K562 (cell line): ENCODE data around the gene LRP1B.

Source experiments
- EGR1 ChIP-seq: fragments of 450-650 bp; conservative IDR thresholded peaks from 2 replicates; pipeline ENCODE4 v1.6.1; 2017; ENCODE audit warnings: mild to moderate bottlenecking
- EP300 ChIP-seq: IDR thresholded peaks from 2 replicates; pipeline ENCODE4 v1.6.1; 2012; ENCODE audit warnings: low read length, improper control_type of control experiment
- EZH2 ChIP-seq: IDR thresholded peaks from 2 replicates; pipeline ENCODE4 v1.6.1; 2012; ENCODE audit warnings: low read depth, mild to moderate bottlenecking, inconsistent platforms, low read length, borderline replicate concordance
- KDM1A ChIP-seq, 2 experiments: fragments of 450-650 bp; IDR thresholded peaks; 2 replicates each; pipeline ENCODE4 v1.6.1; 2016; ENCODE audit warnings: mild to moderate bottlenecking in 2 of 2
- POLR2AphosphoS5 ChIP-seq: IDR thresholded peaks from 2 replicates; pipeline ENCODE4 v1.6.1; 2011; ENCODE audit warnings: mild to moderate bottlenecking, low read depth, low read length, moderate library complexity; ENCODE audit not compliant: control insufficient read depth, insufficient read depth
- RFX5 ChIP-seq: IDR thresholded peaks from 2 replicates; pipeline ENCODE4 v1.6.1; 2011; ENCODE audit warnings: low read depth, mild to moderate bottlenecking, improper control_type of control experiment, low read length
- SP2 ChIP-seq: IDR thresholded peaks from 2 replicates; pipeline ENCODE4 v1.6.1; 2011; ENCODE audit warnings: mild to moderate bottlenecking, low read depth, low read length, moderate library complexity; ENCODE audit not compliant: poor library complexity, severe bottlenecking; ENCODE audit errors: extremely low read depth
- ZBTB17 ChIP-seq: fragments of 450-650 bp; formaldehyde crosslinking; IDR thresholded peaks from 2 replicates; pipeline ENCODE4 v1.4.0; 2020; ENCODE audit warnings: mild to moderate bottlenecking
- TF ChIP-seq, protein P1 (sequence below): sonication (generic); formaldehyde crosslinking; IDR thresholded peaks from 2 replicates; pipeline ENCODE4 v1.8.0; 2022; ENCODE audit warnings: mild to moderate bottlenecking, missing genetic modification reagents
- TF ChIP-seq, protein P2 (sequence below), 3 experiments: IDR thresholded peaks in 2 of 3; conservative IDR thresholded peaks in 1 of 3; 2 replicates each; pipeline ENCODE4 v1.5.1; 2011 to 2012; ENCODE audit warnings: low read length in 3 of 3, mild to moderate bottlenecking in 3 of 3, control low read depth in 2 of 3, improper control_type of control experiment in 1 of 3, inconsistent platforms in 1 of 3, low read depth in 1 of 3, mixed read lengths in 1 of 3, moderate library complexity in 1 of 3; ENCODE audit not compliant: insufficient read depth in 2 of 3
- TF ChIP-seq, protein P3 (sequence below), 2 experiments: fragments of 450-650 bp in 1 of 2; sonication (generic) in 1 of 2; formaldehyde crosslinking in 1 of 2; IDR thresholded peaks; 2 replicates each; pipeline versions ENCODE4 v1.7.1 to v1.9.0; 2016 to 2022; ENCODE audit warnings: inconsistent platforms in 1 of 2, mild to moderate bottlenecking in 1 of 2, missing genetic modification reagents in 1 of 2

DNA sequence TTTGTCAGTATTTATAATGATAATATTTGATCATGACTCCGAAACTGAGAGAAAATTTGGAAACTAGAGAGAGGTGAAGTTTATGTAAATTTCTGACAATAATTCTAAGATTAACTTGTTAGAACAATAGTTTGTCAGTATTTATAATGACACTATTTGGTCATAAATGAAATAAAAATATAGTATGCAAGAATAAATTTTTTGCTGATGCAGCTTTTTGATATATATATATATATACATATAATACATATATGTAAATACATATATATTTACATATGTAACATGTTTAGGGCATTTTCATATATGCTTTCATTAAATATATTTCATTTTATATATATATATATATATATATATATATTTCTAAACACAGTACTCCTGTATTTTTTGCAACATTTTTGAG lies 1158.1 kb downstream of the LRP1B start:
- TF ChIP-seq ZBTB17 (CRISPR knock-in tag) = no peak
- TF ChIP-seq, protein P1, sequence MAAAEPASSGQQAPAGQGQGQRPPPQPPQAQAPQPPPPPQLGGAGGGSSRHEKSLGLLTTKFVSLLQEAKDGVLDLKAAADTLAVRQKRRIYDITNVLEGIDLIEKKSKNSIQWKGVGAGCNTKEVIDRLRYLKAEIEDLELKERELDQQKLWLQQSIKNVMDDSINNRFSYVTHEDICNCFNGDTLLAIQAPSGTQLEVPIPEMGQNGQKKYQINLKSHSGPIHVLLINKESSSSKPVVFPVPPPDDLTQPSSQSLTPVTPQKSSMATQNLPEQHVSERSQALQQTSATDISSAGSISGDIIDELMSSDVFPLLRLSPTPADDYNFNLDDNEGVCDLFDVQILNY (CRISPR knock-in tag) = no peak
- TF ChIP-seq RFX5 = no peak
- no peak for TF ChIP-seq EZH2
- TF ChIP-seq, protein P2, sequence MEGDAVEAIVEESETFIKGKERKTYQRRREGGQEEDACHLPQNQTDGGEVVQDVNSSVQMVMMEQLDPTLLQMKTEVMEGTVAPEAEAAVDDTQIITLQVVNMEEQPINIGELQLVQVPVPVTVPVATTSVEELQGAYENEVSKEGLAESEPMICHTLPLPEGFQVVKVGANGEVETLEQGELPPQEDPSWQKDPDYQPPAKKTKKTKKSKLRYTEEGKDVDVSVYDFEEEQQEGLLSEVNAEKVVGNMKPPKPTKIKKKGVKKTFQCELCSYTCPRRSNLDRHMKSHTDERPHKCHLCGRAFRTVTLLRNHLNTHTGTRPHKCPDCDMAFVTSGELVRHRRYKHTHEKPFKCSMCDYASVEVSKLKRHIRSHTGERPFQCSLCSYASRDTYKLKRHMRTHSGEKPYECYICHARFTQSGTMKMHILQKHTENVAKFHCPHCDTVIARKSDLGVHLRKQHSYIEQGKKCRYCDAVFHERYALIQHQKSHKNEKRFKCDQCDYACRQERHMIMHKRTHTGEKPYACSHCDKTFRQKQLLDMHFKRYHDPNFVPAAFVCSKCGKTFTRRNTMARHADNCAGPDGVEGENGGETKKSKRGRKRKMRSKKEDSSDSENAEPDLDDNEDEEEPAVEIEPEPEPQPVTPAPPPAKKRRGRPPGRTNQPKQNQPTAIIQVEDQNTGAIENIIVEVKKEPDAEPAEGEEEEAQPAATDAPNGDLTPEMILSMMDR (IDR thresholded peaks at IDR 0.05 in 2 of 3, conservative IDR thresholded peaks at IDR 0.05 in 1 of 3; ENCODE audit: insufficient read depth in 2 of 3, low read depth in 1 of 3, low read length in 3 of 3) = no peak
- TF ChIP-seq POLR2AphosphoS5 = no peak
- no peak for TF ChIP-seq EP300
- no peak for TF ChIP-seq EGR1
- TF ChIP-seq SP2 = no peak
- TF ChIP-seq KDM1A (IDR thresholded peaks at IDR 0.05) = no peak
- TF ChIP-seq, protein P3, sequence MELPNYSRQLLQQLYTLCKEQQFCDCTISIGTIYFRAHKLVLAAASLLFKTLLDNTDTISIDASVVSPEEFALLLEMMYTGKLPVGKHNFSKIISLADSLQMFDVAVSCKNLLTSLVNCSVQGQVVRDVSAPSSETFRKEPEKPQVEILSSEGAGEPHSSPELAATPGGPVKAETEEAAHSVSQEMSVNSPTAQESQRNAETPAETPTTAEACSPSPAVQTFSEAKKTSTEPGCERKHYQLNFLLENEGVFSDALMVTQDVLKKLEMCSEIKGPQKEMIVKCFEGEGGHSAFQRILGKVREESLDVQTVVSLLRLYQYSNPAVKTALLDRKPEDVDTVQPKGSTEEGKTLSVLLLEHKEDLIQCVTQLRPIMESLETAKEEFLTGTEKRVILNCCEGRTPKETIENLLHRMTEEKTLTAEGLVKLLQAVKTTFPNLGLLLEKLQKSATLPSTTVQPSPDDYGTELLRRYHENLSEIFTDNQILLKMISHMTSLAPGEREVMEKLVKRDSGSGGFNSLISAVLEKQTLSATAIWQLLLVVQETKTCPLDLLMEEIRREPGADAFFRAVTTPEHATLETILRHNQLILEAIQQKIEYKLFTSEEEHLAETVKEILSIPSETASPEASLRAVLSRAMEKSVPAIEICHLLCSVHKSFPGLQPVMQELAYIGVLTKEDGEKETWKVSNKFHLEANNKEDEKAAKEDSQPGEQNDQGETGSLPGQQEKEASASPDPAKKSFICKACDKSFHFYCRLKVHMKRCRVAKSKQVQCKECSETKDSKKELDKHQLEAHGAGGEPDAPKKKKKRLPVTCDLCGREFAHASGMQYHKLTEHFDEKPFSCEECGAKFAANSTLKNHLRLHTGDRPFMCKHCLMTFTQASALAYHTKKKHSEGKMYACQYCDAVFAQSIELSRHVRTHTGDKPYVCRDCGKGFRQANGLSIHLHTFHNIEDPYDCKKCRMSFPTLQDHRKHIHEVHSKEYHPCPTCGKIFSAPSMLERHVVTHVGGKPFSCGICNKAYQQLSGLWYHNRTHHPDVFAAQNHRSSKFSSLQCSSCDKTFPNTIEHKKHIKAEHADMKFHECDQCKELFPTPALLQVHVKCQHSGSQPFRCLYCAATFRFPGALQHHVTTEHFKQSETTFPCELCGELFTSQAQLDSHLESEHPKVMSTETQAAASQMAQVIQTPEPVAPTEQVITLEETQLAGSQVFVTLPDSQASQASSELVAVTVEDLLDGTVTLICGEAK (IDR thresholded peaks at IDR 0.05) = no peak
- TF ChIP-seq, protein P3 (CRISPR knock-in tag; IDR thresholded peaks at IDR 0.05) = no peak
